HFFc6 (cell line): ENCODE measurements around the gene SRPK2. TPM values are rescaled to one million over a fixed set of nuclear protein-coding genes. Genes with fewer than 3 reads are reported as not detected.

ENCODE experiments used
- DNase-seq: peaks from one replicate; pipeline ENCODE4 v3.0.0-alpha.2; 2018
- H3K27ac Mint-ChIP-seq: 2 replicates; pipeline ENCODE4 v1.8.0; 2020; ENCODE audit warnings: mild to moderate bottlenecking, mixed read lengths
- H3K27me3 Mint-ChIP-seq: 2 replicates; pipeline ENCODE4 v1.8.0; 2021; ENCODE audit warnings: mild to moderate bottlenecking, moderate library complexity, mixed read lengths; ENCODE audit not compliant: insufficient read depth
- H3K36me3 Mint-ChIP-seq: 2 replicates; pipeline ENCODE4 v1.8.0; 2021; ENCODE audit warnings: low read depth, mixed read lengths
- H3K4me1 Mint-ChIP-seq: 2 replicates; pipeline ENCODE4 v1.8.0; 2020; ENCODE audit warnings: low read depth, mixed read lengths
- H3K4me3 Mint-ChIP-seq: 2 replicates; pipeline ENCODE4 v1.8.0; 2020; ENCODE audit warnings: mild to moderate bottlenecking, moderate library complexity, mixed read lengths
- H3K9me3 Mint-ChIP-seq: 2 replicates; pipeline ENCODE4 v1.8.0; 2020; ENCODE audit warnings: mild to moderate bottlenecking, mixed read lengths
- total RNA-seq, 6 experiments: library from RNA; stranded (reverse); fragmentation: NEBNext Ultra II Directional; extraction: Animal tissue kit (Norgen Biotek cat#: 25700); gene quantifications; 2 replicates in 1 of 6; 3 replicates in 5 of 6; pipeline ENCODE4 v1.2.3, GENCODE V29; 2021
- TF ChIP-seq, protein P1 (sequence below): fragments of 200-600 bp; sonication (generic); IDR thresholded peaks from 2 replicates; pipeline ENCODE4 v1.5.0; 2021; ENCODE audit warnings: antibody characterized with exemption, mild to moderate bottlenecking

SRPK2 gene
- total RNA-seq, 6 experiments from 2014 or later, result 45.2 to 49.3 (median 46.7) TPM

DNA sequence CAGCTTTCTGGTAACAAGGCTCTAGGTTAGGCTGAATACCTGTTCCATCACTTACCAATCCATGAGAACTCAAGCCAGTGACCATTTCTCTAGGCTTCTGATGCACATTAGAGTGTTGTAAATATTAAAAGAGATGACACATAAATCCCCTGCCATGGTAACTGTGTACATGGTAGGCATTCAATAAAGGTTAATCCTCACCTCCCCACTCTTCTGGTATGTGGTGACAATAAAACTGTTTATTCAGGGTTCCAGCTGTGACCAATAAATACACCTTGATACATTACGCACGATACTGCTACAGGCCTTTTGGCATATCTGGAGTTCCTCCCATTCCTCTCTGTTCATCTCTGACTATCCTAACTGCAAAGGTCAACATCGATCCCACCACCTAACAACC is 171.9 kb downstream of the SRPK2 start:
- H3K4me3 Mint-ChIP-seq, result no peak overlapping the region
- no peak overlapping the region for H3K27ac Mint-ChIP-seq
- peaks cover 46% of the 10 kb centered on the region for H3K4me1 Mint-ChIP-seq
- peaks cover 10% of the 10 kb centered on the region; the same call in 1 of the 2 replicates for H3K36me3 Mint-ChIP-seq
- H3K9me3 Mint-ChIP-seq, result no peaks in the 10 kb centered on the region
- no peak for DNase-seq
- TF ChIP-seq, protein P1, sequence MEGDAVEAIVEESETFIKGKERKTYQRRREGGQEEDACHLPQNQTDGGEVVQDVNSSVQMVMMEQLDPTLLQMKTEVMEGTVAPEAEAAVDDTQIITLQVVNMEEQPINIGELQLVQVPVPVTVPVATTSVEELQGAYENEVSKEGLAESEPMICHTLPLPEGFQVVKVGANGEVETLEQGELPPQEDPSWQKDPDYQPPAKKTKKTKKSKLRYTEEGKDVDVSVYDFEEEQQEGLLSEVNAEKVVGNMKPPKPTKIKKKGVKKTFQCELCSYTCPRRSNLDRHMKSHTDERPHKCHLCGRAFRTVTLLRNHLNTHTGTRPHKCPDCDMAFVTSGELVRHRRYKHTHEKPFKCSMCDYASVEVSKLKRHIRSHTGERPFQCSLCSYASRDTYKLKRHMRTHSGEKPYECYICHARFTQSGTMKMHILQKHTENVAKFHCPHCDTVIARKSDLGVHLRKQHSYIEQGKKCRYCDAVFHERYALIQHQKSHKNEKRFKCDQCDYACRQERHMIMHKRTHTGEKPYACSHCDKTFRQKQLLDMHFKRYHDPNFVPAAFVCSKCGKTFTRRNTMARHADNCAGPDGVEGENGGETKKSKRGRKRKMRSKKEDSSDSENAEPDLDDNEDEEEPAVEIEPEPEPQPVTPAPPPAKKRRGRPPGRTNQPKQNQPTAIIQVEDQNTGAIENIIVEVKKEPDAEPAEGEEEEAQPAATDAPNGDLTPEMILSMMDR, result no peak
- H3K27me3 Mint-ChIP-seq, result no peaks in the 10 kb centered on the region

DNA sequence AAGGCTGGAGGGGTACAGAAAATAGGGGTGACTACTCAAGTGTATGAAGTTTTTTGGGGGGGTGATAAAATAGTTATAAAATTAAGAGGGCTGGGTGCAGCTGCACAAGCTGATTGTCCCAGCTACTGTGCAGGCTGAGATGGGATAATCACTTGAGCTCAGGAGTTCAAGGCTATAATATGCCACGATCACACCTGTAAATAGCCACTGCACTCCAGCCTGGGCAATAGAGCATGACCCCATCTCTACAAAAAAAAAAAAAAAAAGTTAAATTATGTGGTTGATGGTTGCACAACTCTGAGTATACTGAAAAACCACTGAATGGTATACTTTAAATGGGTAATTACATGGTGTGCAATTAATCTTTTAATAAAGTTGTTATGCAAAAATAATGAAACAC is 172.9 kb downstream of the SRPK2 start:
- no peak for DNase-seq
- Mint-ChIP-seq H3K36me3 (peaks cover 12% of the 10 kb centered on the region; the same call in 1 of the 2 replicates), H3K4me1 (peaks cover 36% of the 10 kb centered on the region), H3K9me3 (no peaks in the 10 kb centered on the region), H3K4me3 (no peak overlapping the region), H3K27me3 (peaks cover 2% of the 10 kb centered on the region; the same call in 1 of the 2 replicates), H3K27ac (no peak overlapping the region)
- TF ChIP-seq, protein P1, result no peak

DNA sequence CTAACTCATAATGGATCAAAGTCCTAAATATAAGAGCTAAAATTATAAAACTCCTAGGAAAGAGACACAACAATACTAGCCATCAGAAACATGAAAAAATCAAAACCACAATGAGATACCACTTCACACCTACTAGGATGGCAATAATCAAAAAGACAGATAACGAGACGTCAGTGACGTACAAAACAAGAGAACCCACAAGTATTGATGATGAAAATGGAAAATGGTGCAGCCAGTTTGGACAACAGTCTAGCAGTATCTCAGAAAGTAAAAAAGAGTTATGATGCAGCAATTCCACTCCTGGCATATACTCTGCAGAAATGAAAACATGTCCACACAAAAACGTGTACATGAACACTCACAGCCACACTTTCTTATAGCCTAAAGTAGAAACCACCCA is 173.5 kb downstream of the SRPK2 start:
- Mint-ChIP-seq H3K36me3 (peaks cover 17% of the 10 kb centered on the region; the same call in 1 of the 2 replicates), H3K27ac (no peak overlapping the region), H3K27me3 (peaks cover 2% of the 10 kb centered on the region; the same call in 1 of the 2 replicates), H3K4me3 (no peak overlapping the region), H3K4me1 (peaks cover 30% of the 10 kb centered on the region), H3K9me3 (no peaks in the 10 kb centered on the region)
- TF ChIP-seq, protein P1, result no peak
- no peak for DNase-seq

DNA sequence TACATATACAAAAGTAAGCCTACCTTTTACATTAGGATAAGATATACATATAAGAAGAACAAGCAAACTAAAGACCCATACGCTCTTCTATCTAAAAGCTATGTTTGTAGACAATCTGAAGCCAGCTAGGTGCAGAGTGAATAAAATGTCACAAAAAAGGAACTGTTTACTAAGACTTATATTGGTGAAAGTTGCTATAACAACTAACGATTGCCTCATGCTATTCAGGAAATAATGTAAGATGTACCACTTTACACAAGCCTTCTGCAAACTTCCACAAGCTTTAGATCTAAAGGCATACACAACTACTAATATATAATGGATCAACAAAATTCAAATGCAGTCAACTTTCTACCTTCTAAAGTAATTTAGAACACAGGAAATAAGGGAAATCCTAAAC is 175.1 kb downstream of the SRPK2 start:
- Mint-ChIP-seq H3K27ac (no peak overlapping the region), H3K36me3 (peaks cover 17% of the 10 kb centered on the region; the same call in 1 of the 2 replicates), H3K27me3 (peaks cover 2% of the 10 kb centered on the region; the same call in 1 of the 2 replicates), H3K4me1 (peaks cover 21% of the 10 kb centered on the region), H3K9me3 (no peaks in the 10 kb centered on the region), H3K4me3 (no peak overlapping the region)
- TF ChIP-seq, protein P1, result no peak
- no peak for DNase-seq

DNA sequence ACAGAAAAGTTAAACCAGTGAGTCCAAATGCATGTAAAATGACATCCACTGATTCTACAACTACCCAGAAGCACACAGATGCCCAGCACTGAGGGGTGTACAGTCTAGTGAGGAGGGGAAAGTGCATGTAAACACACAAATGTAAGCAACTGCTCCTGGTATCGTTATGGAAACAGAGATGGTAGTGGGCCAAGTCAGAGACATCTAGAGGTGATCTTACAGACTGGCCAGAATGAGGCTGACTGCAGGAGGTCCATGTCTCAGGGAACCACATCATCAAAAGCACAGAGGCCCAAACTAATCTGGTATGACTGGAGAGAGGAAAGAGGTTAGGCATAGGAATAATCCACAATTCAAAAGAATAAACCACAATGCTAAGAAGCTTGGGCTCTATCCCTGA is 176.5 kb downstream of the SRPK2 start:
- DNase-seq, result no peak
- no peak overlapping the region for H3K27ac Mint-ChIP-seq
- TF ChIP-seq, protein P1, result no peak
- no peak overlapping the region for H3K4me3 Mint-ChIP-seq
- H3K9me3 Mint-ChIP-seq, result no peaks in the 10 kb centered on the region
- H3K4me1 Mint-ChIP-seq, result peaks cover 7% of the 10 kb centered on the region
- peaks cover 17% of the 10 kb centered on the region; the same call in 1 of the 2 replicates for H3K36me3 Mint-ChIP-seq
- peaks cover 2% of the 10 kb centered on the region; the same call in 1 of the 2 replicates for H3K27me3 Mint-ChIP-seq
